DMS153 treated with DMSO at 0.1 percent for 48 hours (cell line): Measurements from ENCODE around the gene CLRN3.

ENCODE experiments used
- DNase-seq: peaks from one replicate; lab custom pipeline; 2025; ENCODE audit not compliant: unreplicated experiment; lab: John Stamatoyannopoulos, UW

The CLRN3 gene

DNA sequence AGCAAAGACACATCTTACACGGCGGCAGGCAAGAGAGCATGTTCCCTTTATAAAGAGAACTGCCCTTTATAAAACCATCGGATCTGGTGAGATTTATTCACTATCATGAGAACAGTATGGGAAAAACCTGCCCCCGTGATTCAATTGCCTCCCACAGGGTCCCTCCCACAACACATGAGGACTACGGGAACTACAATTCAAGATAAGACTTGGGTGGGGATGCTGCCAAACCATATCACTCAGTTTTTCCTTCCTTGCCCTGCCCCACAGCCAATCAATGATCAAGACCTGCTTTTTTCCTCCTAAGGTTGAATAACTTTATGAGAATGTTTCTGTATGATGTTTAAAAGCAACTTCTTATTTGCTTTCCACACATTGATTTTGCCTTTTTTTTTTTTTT is 11.0 kb upstream of the CLRN3 start:
- no peak for DNase-seq

DNA sequence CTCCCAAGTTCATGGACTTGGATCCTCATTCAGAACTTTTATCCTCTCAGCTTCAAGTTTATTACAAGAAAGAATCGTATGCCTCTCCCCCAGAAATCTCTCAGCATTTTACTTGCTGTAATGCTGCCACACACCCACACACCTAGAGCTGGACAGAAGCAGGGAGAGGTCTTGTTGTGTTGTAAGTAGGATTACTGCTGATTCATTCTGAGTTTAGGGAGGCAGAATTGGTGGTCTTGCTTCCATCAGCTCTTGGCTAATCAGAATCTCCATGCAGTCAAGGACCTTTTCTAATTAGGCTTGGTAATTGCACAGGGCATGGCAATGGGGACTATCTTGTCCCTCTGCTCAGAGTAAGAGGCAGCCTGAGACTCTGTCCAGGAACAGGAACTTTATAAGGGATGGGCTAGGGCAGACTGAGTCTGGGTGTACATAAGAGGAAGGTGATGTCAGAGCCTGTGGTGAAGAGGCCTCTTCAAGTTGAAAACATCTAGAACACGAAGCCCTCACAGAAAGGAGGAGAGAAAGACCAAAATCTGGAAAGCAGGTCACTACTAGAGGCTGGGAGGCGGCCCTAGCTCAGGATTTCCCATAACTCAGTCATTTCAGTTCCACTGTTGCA is 7.1 kb upstream of the CLRN3 start:
- no peak for DNase-seq

GRCh38 chr10:127897177-127897576 is 4.4 kb upstream of the CLRN3 start:
- no peak for DNase-seq

DNA sequence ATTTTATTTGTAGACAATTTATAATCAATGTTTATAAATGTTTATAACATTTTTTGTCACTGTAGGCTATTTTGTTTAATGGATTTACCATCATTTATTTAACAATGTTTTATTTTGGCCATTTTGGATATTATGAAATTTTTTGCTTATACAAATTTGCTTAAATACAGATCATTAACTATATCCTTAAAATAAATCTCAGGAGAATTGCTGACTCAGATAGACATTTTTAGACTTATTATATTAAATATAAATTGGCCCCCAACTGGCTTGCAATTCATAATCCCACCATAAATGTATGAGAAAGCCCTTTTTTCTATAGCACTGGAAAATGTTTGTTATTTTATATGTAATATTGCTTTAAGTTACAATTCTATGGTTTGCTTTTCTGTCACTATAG is 3.8 kb upstream of the CLRN3 start:
- no peak for DNase-seq

- DNase-seq = no peak
Measured at GRCh38 chr10:127894146-127894545, 1.4 kb upstream of the CLRN3 start.

DNA sequence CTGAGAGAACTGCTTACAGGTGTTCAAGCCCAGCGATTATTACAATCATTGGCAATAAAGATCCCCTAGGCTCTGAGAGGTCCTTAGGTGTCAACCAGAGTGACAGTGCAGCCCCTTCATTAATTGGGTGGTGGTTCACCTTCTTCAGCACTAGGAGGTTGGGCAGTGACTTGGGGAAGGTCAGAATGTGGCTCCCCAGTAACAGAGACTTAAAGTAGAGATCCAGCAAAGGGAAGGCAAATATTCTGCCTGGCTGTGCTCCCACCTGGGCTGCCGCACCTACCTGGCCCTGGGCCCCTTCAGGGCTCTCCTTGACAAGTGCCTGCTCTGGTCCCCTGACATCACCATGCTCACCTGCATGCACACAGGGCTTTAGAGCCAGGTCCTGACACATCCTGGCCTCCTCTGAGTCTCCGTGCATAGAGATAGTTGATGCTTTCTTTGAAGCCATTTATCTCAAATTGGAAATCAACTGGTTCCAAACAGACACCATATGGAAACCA is 1.9 kb downstream of the CLRN3 start:
- no peak for DNase-seq

GRCh38 chr10:127890216-127890615 is 2.5 kb downstream of the CLRN3 start:
- no peak for DNase-seq

DNA sequence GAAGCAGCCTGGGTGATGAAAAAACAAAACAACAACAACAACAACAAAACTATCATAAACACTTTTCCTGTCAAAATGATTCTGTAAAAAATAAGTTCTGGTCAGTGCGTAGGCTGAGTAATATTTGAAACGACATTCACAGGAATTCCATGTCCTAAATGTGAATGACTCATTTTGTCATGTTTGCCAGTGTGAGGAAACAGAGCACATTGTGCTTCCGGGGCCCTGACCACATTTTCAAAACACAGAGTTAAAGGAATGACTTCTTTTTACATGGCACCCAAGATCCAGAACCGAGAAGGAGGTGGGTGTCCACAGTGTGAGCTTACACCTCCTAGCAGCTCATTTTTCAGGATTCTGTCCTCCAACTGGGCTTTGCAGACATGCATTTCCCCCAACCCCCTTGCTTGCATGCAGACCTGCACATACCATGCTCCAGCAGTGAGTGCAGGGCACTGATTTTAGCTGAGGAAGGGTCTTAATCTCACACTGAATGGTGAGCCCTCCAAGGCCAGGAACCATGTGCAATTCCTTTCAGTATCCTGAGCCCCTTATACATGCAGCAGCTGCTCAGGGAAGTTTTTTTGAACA is 3.0 kb downstream of the CLRN3 start:
- no peak for DNase-seq

DNA sequence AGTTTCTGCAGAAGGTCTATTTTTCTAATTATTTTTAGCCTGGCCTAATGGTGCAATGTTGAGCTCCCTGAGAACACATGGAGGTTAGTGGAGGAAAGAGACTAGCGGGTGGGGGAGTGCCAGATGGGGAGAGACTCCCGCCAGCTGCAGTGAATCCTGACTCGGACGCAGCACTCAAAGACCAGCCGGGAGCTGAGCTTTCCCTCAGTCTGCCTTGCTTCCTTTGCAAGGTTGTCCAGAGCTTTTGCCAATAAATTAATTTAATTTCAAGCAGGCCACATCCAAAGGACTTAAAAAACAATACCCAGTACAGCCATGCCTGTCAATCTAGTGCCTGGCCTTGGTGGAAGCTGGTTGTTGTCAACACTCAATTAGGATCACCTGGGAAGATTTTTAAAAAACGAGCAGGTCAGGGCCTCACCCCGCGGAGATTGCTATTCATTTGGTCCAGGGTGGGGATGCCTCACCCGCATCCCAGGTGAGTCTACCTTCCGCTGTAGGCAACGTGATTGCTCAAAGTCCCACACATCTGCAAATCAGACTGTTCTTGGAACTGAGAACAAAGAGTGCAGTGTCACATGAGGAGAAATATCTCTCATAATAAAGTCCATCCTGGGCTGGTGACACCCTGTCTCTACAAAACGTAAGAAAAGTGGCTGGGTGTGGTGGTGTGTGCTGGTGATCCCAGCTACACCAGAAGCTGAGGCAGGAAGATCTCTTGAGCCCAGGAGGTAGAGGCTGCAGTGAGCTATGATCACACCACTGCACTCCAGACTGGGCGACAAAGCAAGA is 4.0 kb downstream of the CLRN3 start:
- DNase-seq = no peak

- DNase-seq = no peak
Measured at GRCh38 chr10:127887541-127888415, 5.0 kb downstream of the CLRN3 start.

DNA sequence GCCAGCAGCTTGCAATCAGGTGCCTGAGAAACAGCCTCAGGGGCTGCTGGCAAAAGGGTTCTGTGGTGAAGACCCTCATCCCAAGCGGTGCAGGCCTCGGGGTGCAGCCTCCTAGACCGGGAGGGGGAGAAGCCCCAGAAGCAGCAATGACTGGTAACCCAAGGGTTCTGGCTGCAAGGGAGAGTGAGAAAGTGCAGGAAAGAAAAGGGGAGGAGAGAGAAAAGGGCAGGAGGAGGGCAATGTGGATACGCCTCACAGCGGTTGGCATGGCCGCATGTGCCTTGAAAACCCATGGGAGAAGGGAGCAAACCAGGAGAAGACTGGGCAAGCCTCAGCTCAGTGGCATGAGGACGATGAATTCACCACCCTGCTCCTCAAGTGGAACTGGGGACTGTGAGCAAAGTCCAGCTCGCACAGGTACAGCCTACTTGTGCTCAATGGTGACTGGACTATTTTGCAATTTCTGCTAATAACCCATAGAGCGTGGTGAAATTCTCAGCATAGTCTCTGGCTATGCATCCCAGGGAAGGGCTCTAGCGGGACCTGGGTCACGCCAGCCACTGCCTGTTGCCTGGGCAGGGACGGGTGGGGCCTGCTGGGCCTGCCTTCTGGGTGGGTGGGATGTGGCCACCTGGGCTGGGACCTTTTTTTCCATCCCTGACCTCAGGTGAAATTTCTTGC is 6.2 kb downstream of the CLRN3 start:
- DNase-seq = no peak

DNA sequence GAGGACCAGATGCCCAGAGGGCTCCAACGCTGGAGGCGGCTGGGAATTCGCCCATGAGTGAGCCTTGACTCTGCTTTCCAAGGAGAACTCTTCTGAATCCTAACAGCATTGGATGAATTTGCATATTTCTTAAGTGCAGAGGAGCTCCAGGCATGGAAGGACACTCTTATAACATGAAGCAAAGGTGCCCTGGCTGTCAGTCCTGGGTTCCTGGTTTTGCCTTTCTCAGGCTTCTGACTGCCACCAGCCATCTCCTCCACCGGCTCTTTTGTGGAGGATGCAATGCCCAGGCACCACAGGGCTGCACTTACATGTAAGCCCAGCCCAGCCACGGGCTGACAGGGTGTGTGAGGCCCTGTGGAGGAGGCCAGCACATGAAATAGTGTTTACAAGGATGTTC is 8.2 kb downstream of the CLRN3 start:
- no peak for DNase-seq

- DNase-seq = no peak
Measured at GRCh38 chr10:127883516-127883915, 9.2 kb downstream of the CLRN3 start.

DNA sequence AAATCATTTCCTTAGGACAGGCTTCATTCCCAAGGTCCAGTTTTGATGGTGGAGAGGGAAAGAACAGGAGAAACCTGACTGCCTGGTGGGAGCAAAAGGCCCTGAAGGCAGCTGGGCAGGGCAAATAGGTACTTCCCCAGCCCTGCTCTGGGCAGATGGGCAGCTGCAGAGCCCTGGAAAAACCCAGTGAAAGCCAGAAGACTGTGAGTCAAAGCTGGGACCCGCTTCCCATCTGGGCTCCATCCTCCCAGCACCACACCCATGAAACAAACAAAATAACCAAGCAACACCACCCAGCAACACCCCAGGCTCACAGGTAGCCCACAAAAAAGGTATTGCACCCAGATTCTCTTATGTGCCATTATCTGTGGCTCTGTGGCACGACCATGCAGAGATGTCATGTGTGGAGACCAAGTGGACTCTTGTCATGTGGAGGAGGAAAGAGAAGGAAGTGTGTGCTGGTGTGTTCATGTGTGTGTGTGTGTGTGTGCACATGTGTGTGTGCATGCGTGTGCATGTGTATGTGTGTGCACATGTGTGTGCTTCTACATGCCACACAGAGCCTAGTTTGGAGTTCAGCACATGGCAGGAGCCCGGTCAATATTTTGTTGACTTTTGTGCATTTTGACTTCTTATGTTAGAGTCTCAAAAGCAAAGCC is 9.8 kb downstream of the CLRN3 start:
- no peak for DNase-seq

GRCh38 chr10:127882391-127882790 is 10.3 kb downstream of the CLRN3 start:
- DNase-seq = no peak

DNA sequence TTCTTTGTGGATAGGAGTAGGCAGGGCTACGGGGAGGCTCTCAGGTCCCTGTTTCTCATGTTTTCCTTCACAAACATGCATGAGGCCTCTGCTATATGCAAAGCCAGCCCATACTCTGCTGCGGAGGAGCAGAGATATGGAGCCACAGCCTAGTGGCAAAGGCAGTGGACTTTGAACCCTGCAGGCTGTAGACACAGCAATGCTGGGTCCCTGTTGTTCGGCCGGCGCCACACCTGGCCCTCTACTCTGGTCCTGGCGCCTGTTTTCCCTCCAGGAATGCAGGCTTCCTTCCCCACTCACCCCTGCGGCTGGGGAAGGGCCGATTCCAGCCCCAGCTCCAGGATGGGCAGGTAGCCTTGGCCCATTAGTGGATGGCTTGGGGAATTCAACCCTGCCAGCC is 11.5 kb downstream of the CLRN3 start:
- DNase-seq = no peak

GRCh38 chr10:127880557-127880956 is 12.2 kb downstream of the CLRN3 start:
- no peak for DNase-seq

- DNase-seq = no peak
Measured at GRCh38 chr10:127878475-127879055, 14.2 kb downstream of the CLRN3 start.

- DNase-seq = no peak
Measured at GRCh38 chr10:127877699-127878098, 15.0 kb downstream of the CLRN3 start.

DNA sequence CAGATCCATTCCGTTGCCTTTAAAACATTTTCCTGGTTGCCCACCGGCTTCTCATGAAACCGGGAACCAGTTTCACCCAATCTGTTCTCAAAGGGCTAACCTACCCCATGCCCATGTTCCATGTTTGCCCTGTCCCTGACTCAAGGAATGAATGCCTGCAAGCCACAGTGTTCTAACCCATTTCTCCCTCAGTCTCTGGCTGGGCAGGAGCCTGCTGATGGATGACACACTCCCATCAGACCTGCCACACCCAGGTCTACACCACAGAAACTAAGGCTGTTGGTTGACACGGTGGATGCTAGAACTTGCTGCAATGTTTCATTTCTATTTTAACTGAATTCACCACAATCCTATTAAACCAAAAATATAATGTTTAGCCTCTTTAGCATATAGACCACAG is 15.6 kb downstream of the CLRN3 start:
- DNase-seq = no peak
